OCI-M1 (cell line): Measurements from ENCODE around the gene UQCRC1.
A peak's percentile ranks its signal among the peaks of the same experiment; 100 is the strongest.

ENCODE experiments used
- DNase-seq: peaks from one replicate; lab custom pipeline; 2025; lab: John Stamatoyannopoulos, UW

UQCRC1 gene

GRCh38 chr3:48571938-48572337 lies 37.5 kb downstream of the UQCRC1 start:
- DNase-seq: no peak

GRCh38 chr3:48569808-48570450 lies 39.5 kb downstream of the UQCRC1 start:
- DNase-seq: no peak

GRCh38 chr3:48569400-48569799 lies 40.0 kb downstream of the UQCRC1 start:
- DNase-seq: no peak

GRCh38 chr3:48568476-48568875 lies 41.0 kb downstream of the UQCRC1 start:
- DNase-seq: no peak

GRCh38 chr3:48567500-48567899 lies 41.9 kb downstream of the UQCRC1 start:
- DNase-seq: no peak

GRCh38 chr3:48567090-48567489 lies 42.4 kb downstream of the UQCRC1 start:
- no peak for DNase-seq

- no peak for DNase-seq
Observed at GRCh38 chr3:48566401-48566760, 43.1 kb downstream of the UQCRC1 start.

GRCh38 chr3:48565591-48566400 lies 43.6 kb downstream of the UQCRC1 start:
- DNase-seq: peak; percentile 39

GRCh38 chr3:48565186-48565585 lies 44.3 kb downstream of the UQCRC1 start:
- no peak for DNase-seq

- DNase-seq: no peak
Observed at GRCh38 chr3:48564667-48565066, 44.8 kb downstream of the UQCRC1 start.

- peak; percentile 14 for DNase-seq
Observed at GRCh38 chr3:48564022-48564421, 45.4 kb downstream of the UQCRC1 start.

GRCh38 chr3:48563382-48563918 lies 46.0 kb downstream of the UQCRC1 start, which contains the start of gene UCN2:
Gene UCN2 (minus strand): TSS chr3:48563781. CDS start chr3:48563124, 657 bp downstream.
- no peak for DNase-seq

- DNase-seq: no peak
Observed at GRCh38 chr3:48562367-48563095, 46.9 kb downstream of the UQCRC1 start.

GRCh38 chr3:48561045-48561736 lies 48.3 kb downstream of the UQCRC1 start:
- DNase-seq: peak; percentile 32

GRCh38 chr3:48560648-48561018 lies 48.8 kb downstream of the UQCRC1 start:
- no peak for DNase-seq

GRCh38 chr3:48558493-48559134 lies 50.8 kb downstream of the UQCRC1 start:
- peak; percentile 69 for DNase-seq

- DNase-seq: peak; percentile 99
Observed at GRCh38 chr3:48556796-48557626, 52.4 kb downstream of the UQCRC1 start, which contains the start of gene PFKFB4. Gene PFKFB4 (minus strand): TSS chr3:48556803. CDS start chr3:48556777, 26 bp downstream.

GRCh38 chr3:48555949-48556795 lies 53.3 kb downstream of the UQCRC1 start:
- peak; percentile 57 for DNase-seq

GRCh38 chr3:48555231-48555948 lies 54.1 kb downstream of the UQCRC1 start:
- peak; percentile 93 for DNase-seq
